WTC11 (cell line): ENCODE measurements around the gene ZNF445. TPM values are rescaled to one million over a fixed set of nuclear protein-coding genes. Genes with fewer than 3 reads are reported as not detected.

ENCODE experiments used
- ATAC-seq: fragments of 200-7000 bp; cut with Tn5 transposase; 2 replicates; pipeline ENCODE4 v1.10.0; 2021; ENCODE audit warnings: mild to moderate bottlenecking, moderate library complexity
- CTCF ChIA-PET: fragments of 300-600 bp; sonication (Branson Sonifier 250); formaldehyde crosslinking; loops from one replicate; lab custom pipeline; 2021; ENCODE audit warnings: antibody characterized with exemption; lab: Charles Lee
- POLR2A ChIA-PET: fragments of 350-600 bp; sonication (Branson Sonifier 250); formaldehyde crosslinking; loops from one replicate; lab custom pipeline; 2021; ENCODE audit warnings: antibody characterized with exemption; lab: Charles Lee
- DNase-seq: peaks from one replicate; pipeline ENCODE4 v3.0.0; 2021; ENCODE audit warnings: low spot score
- H3K27ac Mint-ChIP-seq: 2 replicates; pipeline ENCODE4 v1.8.0; 2021; ENCODE audit warnings: mixed read lengths
- H3K27me3 Mint-ChIP-seq: 2 replicates; pipeline ENCODE4 v1.8.0; 2021; ENCODE audit warnings: low read depth, mild to moderate bottlenecking, moderate library complexity, mixed read lengths
- H3K36me3 Mint-ChIP-seq: 2 replicates; pipeline ENCODE4 v1.8.0; 2021; ENCODE audit warnings: mixed read lengths
- H3K4me1 Mint-ChIP-seq: 2 replicates; pipeline ENCODE4 v1.8.0; 2022; ENCODE audit warnings: mixed read lengths
- H3K4me3 Mint-ChIP-seq: 2 replicates; pipeline ENCODE4 v1.8.0; 2021; ENCODE audit warnings: mild to moderate bottlenecking, moderate library complexity, mixed read lengths
- H3K9me3 Mint-ChIP-seq: 2 replicates; pipeline ENCODE4 v1.8.0; 2021; ENCODE audit warnings: mixed read lengths
- ATF1 ChIP-seq: sonication (generic); formaldehyde crosslinking; IDR thresholded peaks from 2 replicates; pipeline ENCODE4 v1.8.1; 2023; ENCODE audit warnings: mild to moderate bottlenecking, moderate library complexity, missing genetic modification reagents
- FOXK1 ChIP-seq: sonication (generic); formaldehyde crosslinking; IDR thresholded peaks from 2 replicates; pipeline ENCODE4 v1.8.0; 2022; ENCODE audit warnings: mild to moderate bottlenecking, moderate library complexity, missing genetic modification reagents
- JUN ChIP-seq: sonication (generic); formaldehyde crosslinking; IDR thresholded peaks from 2 replicates; pipeline ENCODE4 v1.8.0; 2023; ENCODE audit warnings: mild to moderate bottlenecking, missing genetic modification reagents
- KAT7 ChIP-seq: sonication (generic); formaldehyde crosslinking; IDR thresholded peaks from 2 replicates; pipeline ENCODE4 v1.8.1; 2023; ENCODE audit warnings: missing genetic modification reagents, mild to moderate bottlenecking, borderline replicate concordance
- SMAD3 ChIP-seq: sonication (generic); formaldehyde crosslinking; IDR thresholded peaks from 2 replicates; pipeline ENCODE4 v1.8.0; 2022; ENCODE audit warnings: missing genetic modification reagents, mild to moderate bottlenecking, borderline replicate concordance
- SOX15 ChIP-seq: fragments of 250-450 bp; sonication (Bioruptor Pico); IDR thresholded peaks from 2 replicates; pipeline ENCODE4 v1.9.0; 2021; ENCODE audit warnings: mild to moderate bottlenecking
- ZNF263 ChIP-seq: sonication (generic); formaldehyde crosslinking; IDR thresholded peaks from 2 replicates; pipeline ENCODE4 v1.8.1; 2022; ENCODE audit warnings: low read depth, mild to moderate bottlenecking, moderate library complexity, missing genetic modification reagents
- ZNF396 ChIP-seq: fragments of 250-450 bp; sonication (Bioruptor Pico); IDR thresholded peaks from 2 replicates; pipeline ENCODE4 v1.8.0; 2021; ENCODE audit warnings: mild to moderate bottlenecking, moderate library complexity, borderline replicate concordance
- total RNA-seq: library from RNA; stranded (reverse); gene quantifications from 3 replicates; pipeline ENCODE4 v1.2.3, GENCODE V29; 2021
- TF ChIP-seq, protein P1 (sequence below): sonication (generic); formaldehyde crosslinking; IDR thresholded peaks from 2 replicates; pipeline ENCODE4 v1.8.1; 2022; ENCODE audit warnings: low read depth, mild to moderate bottlenecking, moderate library complexity, missing genetic modification reagents, borderline replicate concordance
- TF ChIP-seq, protein P2 (sequence below): sonication (generic); formaldehyde crosslinking; IDR thresholded peaks from 2 replicates; pipeline ENCODE4 v1.8.1; 2023; ENCODE audit warnings: mild to moderate bottlenecking, missing genetic modification reagents, moderate library complexity
- TF ChIP-seq, protein P3 (sequence below): fragments of 200-600 bp; IDR thresholded peaks from 2 replicates; pipeline ENCODE4 v1.8.0; 2022; ENCODE audit warnings: antibody characterized with exemption
- TF ChIP-seq, protein P4 (sequence below): sonication (generic); formaldehyde crosslinking; IDR thresholded peaks from 2 replicates; pipeline ENCODE4 v1.8.1; 2023; ENCODE audit warnings: mild to moderate bottlenecking, missing genetic modification reagents, moderate library complexity
- TF ChIP-seq, protein P5 (sequence below): sonication (generic); formaldehyde crosslinking; IDR thresholded peaks from 2 replicates; pipeline ENCODE4 v1.8.0; 2022; ENCODE audit warnings: mild to moderate bottlenecking, missing genetic modification reagents
- TF ChIP-seq, protein P6 (sequence below): sonication (generic); formaldehyde crosslinking; IDR thresholded peaks from 2 replicates; pipeline ENCODE4 v1.8.0; 2022; ENCODE audit warnings: mild to moderate bottlenecking, missing genetic modification reagents
- TF ChIP-seq, protein P7 (sequence below): fragments of 250-450 bp; sonication (Bioruptor Pico); IDR thresholded peaks from 2 replicates; pipeline ENCODE4 v1.9.0; 2021; ENCODE audit warnings: moderate library complexity, mild to moderate bottlenecking, inconsistent platforms, borderline replicate concordance
- TF ChIP-seq, protein P8 (sequence below): sonication (generic); formaldehyde crosslinking; conservative IDR thresholded peaks from 2 replicates; pipeline ENCODE4 v1.8.1; 2023; ENCODE audit warnings: mild to moderate bottlenecking, low read depth, missing genetic modification reagents, moderate library complexity

Gene ZNF445
- total RNA-seq, 1 experiment from 2014 or later = 20.3 TPM

DNA sequence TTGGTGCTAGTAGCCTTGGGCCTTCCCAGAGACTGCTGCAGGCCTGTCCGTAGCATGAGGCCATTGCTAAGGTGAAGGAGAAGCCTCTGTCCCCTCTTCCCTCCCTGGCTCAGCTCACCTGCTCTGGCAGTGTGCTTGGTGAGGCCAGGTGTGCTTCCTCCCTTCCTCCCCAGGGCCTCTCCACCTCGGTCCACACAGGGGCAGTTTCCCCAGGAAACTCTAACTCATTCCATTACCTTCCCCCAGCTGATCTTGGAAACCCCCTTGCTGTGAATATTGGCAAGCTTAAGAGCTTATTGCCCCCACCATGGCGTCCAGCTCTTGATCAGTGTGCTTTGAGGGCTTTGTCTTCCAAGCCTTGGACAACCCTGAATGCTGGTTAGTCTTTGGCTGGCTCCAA lies 52.7 kb downstream of the ZNF445 start:
- no peaks in the 10 kb centered on the region for H3K9me3 Mint-ChIP-seq
- CTCF ChIA-PET = interaction anchor here (0.9 kb wide), 1 partner anchor 101 kb away, joined by 3 read pairs; no protein-coding TSS in a partner anchor
- H3K27ac Mint-ChIP-seq = no peak overlapping the region

DNA sequence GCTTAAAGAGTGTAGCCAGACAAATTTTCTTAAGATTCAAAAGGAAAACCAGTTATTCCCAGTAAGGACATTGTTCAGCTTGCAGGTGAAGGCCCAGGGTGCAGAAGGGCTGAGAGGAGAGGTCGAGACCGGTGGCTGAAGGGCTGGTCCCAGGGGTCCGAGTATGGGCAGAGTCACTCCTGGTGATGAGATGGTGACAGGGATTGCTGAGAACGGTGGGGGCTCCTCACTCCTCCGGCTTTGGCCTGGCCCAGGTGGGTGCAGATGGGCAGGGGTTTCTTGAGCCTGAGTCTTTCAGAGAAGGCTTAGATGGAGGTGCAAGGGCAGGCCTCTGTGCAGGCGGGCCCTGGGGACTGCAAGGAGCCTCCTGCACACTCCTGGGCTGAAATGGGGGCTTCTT lies 56.2 kb downstream of the ZNF445 start:
- DNase-seq = no peak
- TF ChIP-seq ATF1 (CRISPR knock-in tag) = no peak
- TF ChIP-seq SMAD3 (CRISPR knock-in tag) = no peak
- no peak for TF ChIP-seq KAT7
- TF ChIP-seq, protein P1, sequence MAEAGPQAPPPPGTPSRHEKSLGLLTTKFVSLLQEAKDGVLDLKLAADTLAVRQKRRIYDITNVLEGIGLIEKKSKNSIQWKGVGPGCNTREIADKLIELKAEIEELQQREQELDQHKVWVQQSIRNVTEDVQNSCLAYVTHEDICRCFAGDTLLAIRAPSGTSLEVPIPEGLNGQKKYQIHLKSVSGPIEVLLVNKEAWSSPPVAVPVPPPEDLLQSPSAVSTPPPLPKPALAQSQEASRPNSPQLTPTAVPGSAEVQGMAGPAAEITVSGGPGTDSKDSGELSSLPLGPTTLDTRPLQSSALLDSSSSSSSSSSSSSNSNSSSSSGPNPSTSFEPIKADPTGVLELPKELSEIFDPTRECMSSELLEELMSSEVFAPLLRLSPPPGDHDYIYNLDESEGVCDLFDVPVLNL (CRISPR knock-in tag) = no peak
- TF ChIP-seq, protein P2, sequence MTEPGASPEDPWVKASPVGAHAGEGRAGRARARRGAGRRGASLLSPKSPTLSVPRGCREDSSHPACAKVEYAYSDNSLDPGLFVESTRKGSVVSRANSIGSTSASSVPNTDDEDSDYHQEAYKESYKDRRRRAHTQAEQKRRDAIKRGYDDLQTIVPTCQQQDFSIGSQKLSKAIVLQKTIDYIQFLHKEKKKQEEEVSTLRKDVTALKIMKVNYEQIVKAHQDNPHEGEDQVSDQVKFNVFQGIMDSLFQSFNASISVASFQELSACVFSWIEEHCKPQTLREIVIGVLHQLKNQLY (CRISPR knock-in tag) = no peak
- TF ChIP-seq, protein P3, sequence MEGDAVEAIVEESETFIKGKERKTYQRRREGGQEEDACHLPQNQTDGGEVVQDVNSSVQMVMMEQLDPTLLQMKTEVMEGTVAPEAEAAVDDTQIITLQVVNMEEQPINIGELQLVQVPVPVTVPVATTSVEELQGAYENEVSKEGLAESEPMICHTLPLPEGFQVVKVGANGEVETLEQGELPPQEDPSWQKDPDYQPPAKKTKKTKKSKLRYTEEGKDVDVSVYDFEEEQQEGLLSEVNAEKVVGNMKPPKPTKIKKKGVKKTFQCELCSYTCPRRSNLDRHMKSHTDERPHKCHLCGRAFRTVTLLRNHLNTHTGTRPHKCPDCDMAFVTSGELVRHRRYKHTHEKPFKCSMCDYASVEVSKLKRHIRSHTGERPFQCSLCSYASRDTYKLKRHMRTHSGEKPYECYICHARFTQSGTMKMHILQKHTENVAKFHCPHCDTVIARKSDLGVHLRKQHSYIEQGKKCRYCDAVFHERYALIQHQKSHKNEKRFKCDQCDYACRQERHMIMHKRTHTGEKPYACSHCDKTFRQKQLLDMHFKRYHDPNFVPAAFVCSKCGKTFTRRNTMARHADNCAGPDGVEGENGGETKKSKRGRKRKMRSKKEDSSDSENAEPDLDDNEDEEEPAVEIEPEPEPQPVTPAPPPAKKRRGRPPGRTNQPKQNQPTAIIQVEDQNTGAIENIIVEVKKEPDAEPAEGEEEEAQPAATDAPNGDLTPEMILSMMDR = no peak
- TF ChIP-seq, protein P4, sequence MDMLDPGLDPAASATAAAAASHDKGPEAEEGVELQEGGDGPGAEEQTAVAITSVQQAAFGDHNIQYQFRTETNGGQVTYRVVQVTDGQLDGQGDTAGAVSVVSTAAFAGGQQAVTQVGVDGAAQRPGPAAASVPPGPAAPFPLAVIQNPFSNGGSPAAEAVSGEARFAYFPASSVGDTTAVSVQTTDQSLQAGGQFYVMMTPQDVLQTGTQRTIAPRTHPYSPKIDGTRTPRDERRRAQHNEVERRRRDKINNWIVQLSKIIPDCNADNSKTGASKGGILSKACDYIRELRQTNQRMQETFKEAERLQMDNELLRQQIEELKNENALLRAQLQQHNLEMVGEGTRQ (CRISPR knock-in tag) = no peak
- TF ChIP-seq JUN = no peak
- TF ChIP-seq, protein P5, sequence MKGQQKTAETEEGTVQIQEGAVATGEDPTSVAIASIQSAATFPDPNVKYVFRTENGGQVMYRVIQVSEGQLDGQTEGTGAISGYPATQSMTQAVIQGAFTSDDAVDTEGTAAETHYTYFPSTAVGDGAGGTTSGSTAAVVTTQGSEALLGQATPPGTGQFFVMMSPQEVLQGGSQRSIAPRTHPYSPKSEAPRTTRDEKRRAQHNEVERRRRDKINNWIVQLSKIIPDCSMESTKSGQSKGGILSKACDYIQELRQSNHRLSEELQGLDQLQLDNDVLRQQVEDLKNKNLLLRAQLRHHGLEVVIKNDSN (CRISPR knock-in tag) = no peak
- TF ChIP-seq SOX15 (CRISPR knock-in tag) = no peak
- TF ChIP-seq, protein P6, sequence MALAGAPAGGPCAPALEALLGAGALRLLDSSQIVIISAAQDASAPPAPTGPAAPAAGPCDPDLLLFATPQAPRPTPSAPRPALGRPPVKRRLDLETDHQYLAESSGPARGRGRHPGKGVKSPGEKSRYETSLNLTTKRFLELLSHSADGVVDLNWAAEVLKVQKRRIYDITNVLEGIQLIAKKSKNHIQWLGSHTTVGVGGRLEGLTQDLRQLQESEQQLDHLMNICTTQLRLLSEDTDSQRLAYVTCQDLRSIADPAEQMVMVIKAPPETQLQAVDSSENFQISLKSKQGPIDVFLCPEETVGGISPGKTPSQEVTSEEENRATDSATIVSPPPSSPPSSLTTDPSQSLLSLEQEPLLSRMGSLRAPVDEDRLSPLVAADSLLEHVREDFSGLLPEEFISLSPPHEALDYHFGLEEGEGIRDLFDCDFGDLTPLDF = no peak
- TF ChIP-seq FOXK1 (CRISPR knock-in tag) = no peak
- Mint-ChIP-seq H3K4me1 (no peaks in the 10 kb centered on the region), H3K36me3 (no peaks in the 10 kb centered on the region), H3K27ac (no peak overlapping the region), H3K4me3 (no peak overlapping the region), H3K27me3 (no peaks in the 10 kb centered on the region; the same call in 1 of the 2 replicates), H3K9me3 (peaks cover 11% of the 10 kb centered on the region)
- ChIA-PET POLR2A (no interaction called here), CTCF (no interaction called here)
- ATAC-seq = no peak

More for the DNA sequence above, 52.7 kb downstream of the ZNF445 start:
- Mint-ChIP-seq H3K36me3 (no peaks in the 10 kb centered on the region), H3K27me3 (no peaks in the 10 kb centered on the region; the same call in 1 of the 2 replicates), H3K4me3 (no peak overlapping the region), H3K4me1 (peaks cover 6% of the 10 kb centered on the region)
- ATAC-seq = no peak
- DNase-seq = no peak
- TF ChIP-seq ZNF396 (CRISPR knock-in tag) = no peak
- TF ChIP-seq, protein P7, sequence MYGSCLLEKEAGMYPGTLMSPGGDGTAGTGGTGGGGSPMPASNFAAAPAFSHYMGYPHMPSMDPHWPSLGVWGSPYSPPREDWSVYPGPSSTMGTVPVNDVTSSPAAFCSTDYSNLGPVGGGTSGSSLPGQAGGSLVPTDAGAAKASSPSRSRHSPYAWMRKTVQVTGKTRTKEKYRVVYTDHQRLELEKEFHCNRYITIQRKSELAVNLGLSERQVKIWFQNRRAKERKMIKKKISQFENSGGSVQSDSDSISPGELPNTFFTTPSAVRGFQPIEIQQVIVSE (CRISPR knock-in tag) = no peak
- no peak for TF ChIP-seq ZNF263 (CRISPR knock-in tag)
- TF ChIP-seq, protein P8, sequence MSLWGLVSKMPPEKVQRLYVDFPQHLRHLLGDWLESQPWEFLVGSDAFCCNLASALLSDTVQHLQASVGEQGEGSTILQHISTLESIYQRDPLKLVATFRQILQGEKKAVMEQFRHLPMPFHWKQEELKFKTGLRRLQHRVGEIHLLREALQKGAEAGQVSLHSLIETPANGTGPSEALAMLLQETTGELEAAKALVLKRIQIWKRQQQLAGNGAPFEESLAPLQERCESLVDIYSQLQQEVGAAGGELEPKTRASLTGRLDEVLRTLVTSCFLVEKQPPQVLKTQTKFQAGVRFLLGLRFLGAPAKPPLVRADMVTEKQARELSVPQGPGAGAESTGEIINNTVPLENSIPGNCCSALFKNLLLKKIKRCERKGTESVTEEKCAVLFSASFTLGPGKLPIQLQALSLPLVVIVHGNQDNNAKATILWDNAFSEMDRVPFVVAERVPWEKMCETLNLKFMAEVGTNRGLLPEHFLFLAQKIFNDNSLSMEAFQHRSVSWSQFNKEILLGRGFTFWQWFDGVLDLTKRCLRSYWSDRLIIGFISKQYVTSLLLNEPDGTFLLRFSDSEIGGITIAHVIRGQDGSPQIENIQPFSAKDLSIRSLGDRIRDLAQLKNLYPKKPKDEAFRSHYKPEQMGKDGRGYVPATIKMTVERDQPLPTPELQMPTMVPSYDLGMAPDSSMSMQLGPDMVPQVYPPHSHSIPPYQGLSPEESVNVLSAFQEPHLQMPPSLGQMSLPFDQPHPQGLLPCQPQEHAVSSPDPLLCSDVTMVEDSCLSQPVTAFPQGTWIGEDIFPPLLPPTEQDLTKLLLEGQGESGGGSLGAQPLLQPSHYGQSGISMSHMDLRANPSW (CRISPR knock-in tag) = no peak
- POLR2A ChIA-PET = no interaction called here
